ENCODE results near the gene FAM168B.

FAM168B gene

GRCh38 chr2:131132729-131133128 is 39.5 kb upstream of the FAM168B start:
- H3K27me3 ChIP-seq (ENCODE audit: insufficient read depth, poor library complexity, severe bottlenecking) = no peaks in the 10 kb centered on the region
- no peak overlapping the region for H3K4me3 ChIP-seq (replicated peaks; ENCODE audit: insufficient read depth, low read length)
- TF ChIP-seq CTCF (IDR thresholded peaks at IDR 0.05; ENCODE audit: insufficient read depth, low read length) (no peak), REST (IDR thresholded peaks at IDR 0.05; ENCODE audit: insufficient replicate concordance, low read depth) (no peak), GABPA (IDR thresholded peaks at IDR 0.05; ENCODE audit: low read depth) (no peak), SPI1 (IDR thresholded peaks at IDR 0.05; ENCODE audit: borderline replicate concordance, low read depth) (no peak), POLR2AphosphoS5 (IDR thresholded peaks at IDR 0.05; ENCODE audit: low read depth) (no peak)
- no peak for DNase-seq (ENCODE audit: low read depth in 1 of 2, low spot score in 1 of 2)
- no peak overlapping the region for H3K27ac ChIP-seq (replicated peaks)

GRCh38 chr2:131130298-131130596 is 37.0 kb upstream of the FAM168B start:
- no peak overlapping the region for H3K27ac ChIP-seq (replicated peaks)
- no peak overlapping the region for H3K4me3 ChIP-seq (replicated peaks; ENCODE audit: insufficient read depth, low read length)
- no peaks in the 10 kb centered on the region for H3K27me3 ChIP-seq (ENCODE audit: insufficient read depth, poor library complexity, severe bottlenecking)
- TF ChIP-seq REST (IDR thresholded peaks at IDR 0.05; ENCODE audit: insufficient replicate concordance, low read depth) = no peak
- no peak for DNase-seq (ENCODE audit: low read depth in 1 of 2, low spot score in 1 of 2)

- H3K4me3 ChIP-seq (replicated peaks; ENCODE audit: insufficient read depth, low read length) = no peak overlapping the region
- H3K27ac ChIP-seq (replicated peaks) = no peak overlapping the region
- H3K27me3 ChIP-seq (ENCODE audit: insufficient read depth, poor library complexity, severe bottlenecking) = no peaks in the 10 kb centered on the region
- no peak for TF ChIP-seq POLR2AphosphoS5 (IDR thresholded peaks at IDR 0.05; ENCODE audit: low read depth)
- no peak for TF ChIP-seq CTCF (IDR thresholded peaks at IDR 0.05; ENCODE audit: insufficient read depth, low read length)
- no peak for TF ChIP-seq GABPA (IDR thresholded peaks at IDR 0.05; ENCODE audit: low read depth)
- TF ChIP-seq REST (IDR thresholded peaks at IDR 0.05; ENCODE audit: insufficient replicate concordance, low read depth) = no peak
- TF ChIP-seq SPI1 (IDR thresholded peaks at IDR 0.05; ENCODE audit: borderline replicate concordance, low read depth) = no peak
- no peak for DNase-seq (ENCODE audit: low read depth in 1 of 2, low spot score in 1 of 2)
Measured at GRCh38 chr2:131127981-131128380, 34.7 kb upstream of the FAM168B start.

- Histone ChIP-seq H3K27me3 (ENCODE audit: insufficient read depth, poor library complexity, severe bottlenecking) (no peaks in the 10 kb centered on the region), H3K27ac (replicated peaks) (no peak overlapping the region), H3K4me3 (replicated peaks; ENCODE audit: insufficient read depth, low read length) (no peak overlapping the region)
- TF ChIP-seq POLR2AphosphoS5 (IDR thresholded peaks at IDR 0.05; ENCODE audit: low read depth) = no peak
- TF ChIP-seq CTCF (IDR thresholded peaks at IDR 0.05; ENCODE audit: insufficient read depth, low read length) = no peak
- no peak for TF ChIP-seq SPI1 (IDR thresholded peaks at IDR 0.05; ENCODE audit: borderline replicate concordance, low read depth)
- no peak for TF ChIP-seq GABPA (IDR thresholded peaks at IDR 0.05; ENCODE audit: low read depth)
- TF ChIP-seq REST (IDR thresholded peaks at IDR 0.05; ENCODE audit: insufficient replicate concordance, low read depth) = no peak
- DNase-seq (ENCODE audit: low read depth in 1 of 2, low spot score in 1 of 2) = no peak
Measured at GRCh38 chr2:131127076-131127475, 33.8 kb upstream of the FAM168B start.
